PC-9 (cell line): ENCODE measurements around the gene ERC2. TPM values are rescaled to one million over a fixed set of nuclear protein-coding genes. Genes with fewer than 3 reads are reported as not detected.
"Not testable (repeated sequence)": the region's sequence is repeated elsewhere in the genome, so short reads cannot be mapped to it uniquely, and the experiment has no call there.

ENCODE experiments used
- Bru-seq: library from RNA; stranded (reverse); fragments of 400-500 nt; gene quantifications from one replicate; lab custom pipeline; 2021; lab: Mats Ljungman, UMichigan
- BruChase-seq, 2 experiments: library from RNA; stranded (reverse); fragments of 400-500 nt; gene quantifications; one replicate each; lab custom pipeline; 2021; lab: Mats Ljungman, UMichigan
- BruUV-seq: library from RNA; stranded (reverse); fragments of 400-500 nt; replicated peaks from 2 replicates; lab custom pipeline; 2021; lab: Mats Ljungman, UMichigan
- CTCF ChIA-PET: fragments of 300-600 bp; sonication (Branson Sonifier 250); formaldehyde crosslinking; loops from one replicate; lab custom pipeline; 2022; ENCODE audit warnings: antibody characterized with exemption; lab: Charles Lee
- POLR2A ChIA-PET: fragments of 300-600 bp; sonication (Branson Sonifier 250); formaldehyde crosslinking; loops from one replicate; lab custom pipeline; 2022; ENCODE audit warnings: antibody characterized with exemption; ENCODE audit not compliant: unreplicated experiment; lab: Charles Lee
- DNase-seq, 2 experiments: peaks; one replicate each; pipeline versions ENCODE4 v3.0.0 to v3.0.0-alpha.2; 2015 to 2022; ENCODE audit warnings: mixed read lengths in 1 of 2
- H2AFZ ChIP-seq: fragments of 200-600 bp; sonication (generic); 2 replicates; pipeline ENCODE4 v1.8.1; 2017; ENCODE audit warnings: antibody characterized with exemption
- H3F3A ChIP-seq: fragments of 200-600 bp; sonication (generic); 2 replicates; pipeline ENCODE4 v1.8.1; 2017; ENCODE audit warnings: antibody characterized with exemption, mild to moderate bottlenecking, low read depth; ENCODE audit not compliant: insufficient read depth
- H3K27ac ChIP-seq: fragments of 200-600 bp; sonication (generic); 2 replicates; pipeline ENCODE4 v1.6.1; 2016; ENCODE audit warnings: mixed run types
- H3K27me3 ChIP-seq: fragments of 200-600 bp; sonication (generic); 2 replicates; pipeline ENCODE4 v1.6.1; 2016; ENCODE audit warnings: low read depth, mixed run types; ENCODE audit not compliant: insufficient read depth
- H3K36me3 ChIP-seq: fragments of 200-600 bp; sonication (generic); 2 replicates; pipeline ENCODE4 v1.6.1; 2016; ENCODE audit warnings: low read depth, mixed run types
- H3K4me1 ChIP-seq: fragments of 200-600 bp; sonication (generic); replicated peaks from 2 replicates; pipeline ENCODE4 v1.6.1; 2016; ENCODE audit warnings: mixed run types; ENCODE audit not compliant: insufficient read depth
- H3K4me2 ChIP-seq: fragments of 200-600 bp; sonication (generic); 2 replicates; pipeline ENCODE4 v1.6.1; 2017; ENCODE audit warnings: mixed run types
- H3K4me3 ChIP-seq: fragments of 200-600 bp; sonication (generic); 2 replicates; pipeline ENCODE4 v1.6.1; 2016; ENCODE audit warnings: mixed run types
- H3K79me2 ChIP-seq: fragments of 200-600 bp; sonication (generic); 2 replicates; pipeline ENCODE4 v1.6.1; 2017; ENCODE audit warnings: low read depth, mixed run types
- H3K9me2 ChIP-seq: fragments of 200-600 bp; sonication (generic); 2 replicates; pipeline ENCODE4 v1.8.1; 2017; ENCODE audit warnings: mild to moderate bottlenecking; ENCODE audit not compliant: insufficient read depth
- H3K9me3 ChIP-seq: fragments of 200-600 bp; sonication (generic); 2 replicates; pipeline ENCODE4 v1.8.1; 2016; ENCODE audit warnings: low read depth; ENCODE audit not compliant: insufficient read depth
- H4K20me1 ChIP-seq: fragments of 200-600 bp; sonication (generic); 2 replicates; pipeline ENCODE4 v1.8.1; 2017; ENCODE audit not compliant: insufficient read depth
- EZH2 ChIP-seq: fragments of 200-600 bp; sonication (generic); IDR thresholded peaks from 2 replicates; pipeline ENCODE4 v1.8.0; 2017; ENCODE audit warnings: antibody characterized with exemption, low read depth
- intact Hi-C: fragments of 100-400 bp; cut with micrococcal nuclease; formaldehyde crosslinking; loops from one replicate; pipeline ENCODE4 v1.10.0; 2022; ENCODE audit not compliant: unreplicated experiment
- long read RNA-seq: library from polyadenylated mRNA; stranded (forward); transcript quantifications from one replicate; pipeline ENCODE4 v2.0.0, GENCODE V29; 2022
- total RNA-seq: library from RNA; stranded (reverse); gene quantifications from 2 replicates; pipeline ENCODE4 v1.2.3, GENCODE V29; 2021
- TF ChIP-seq, protein P1 (sequence below): fragments of 200-600 bp; sonication (generic); conservative IDR thresholded peaks from 2 replicates; pipeline ENCODE4 v1.6.1; 2017; ENCODE audit warnings: mixed run types, antibody characterized with exemption, mild to moderate bottlenecking, moderate library complexity

ERC2 gene
- total RNA-seq = 0.75 and 1.4 TPM in 2 replicates
- Bru-seq, nascent RNA = percentile 19 among the genes with signal in this experiment
- percentile 21 among the genes with signal in this experiment for BruChase-seq, experiment 1, labeled RNA remaining after a 2-hour chase
- BruChase-seq, experiment 2, labeled RNA remaining after a 6-hour chase = percentile 9 among the genes with signal in this experiment
- long read RNA-seq, partial matches to known transcripts = 2 of 14 reads
- long read RNA-seq, other reads (novel, unspliced or antisense) = 12 of 14 reads

DNA sequence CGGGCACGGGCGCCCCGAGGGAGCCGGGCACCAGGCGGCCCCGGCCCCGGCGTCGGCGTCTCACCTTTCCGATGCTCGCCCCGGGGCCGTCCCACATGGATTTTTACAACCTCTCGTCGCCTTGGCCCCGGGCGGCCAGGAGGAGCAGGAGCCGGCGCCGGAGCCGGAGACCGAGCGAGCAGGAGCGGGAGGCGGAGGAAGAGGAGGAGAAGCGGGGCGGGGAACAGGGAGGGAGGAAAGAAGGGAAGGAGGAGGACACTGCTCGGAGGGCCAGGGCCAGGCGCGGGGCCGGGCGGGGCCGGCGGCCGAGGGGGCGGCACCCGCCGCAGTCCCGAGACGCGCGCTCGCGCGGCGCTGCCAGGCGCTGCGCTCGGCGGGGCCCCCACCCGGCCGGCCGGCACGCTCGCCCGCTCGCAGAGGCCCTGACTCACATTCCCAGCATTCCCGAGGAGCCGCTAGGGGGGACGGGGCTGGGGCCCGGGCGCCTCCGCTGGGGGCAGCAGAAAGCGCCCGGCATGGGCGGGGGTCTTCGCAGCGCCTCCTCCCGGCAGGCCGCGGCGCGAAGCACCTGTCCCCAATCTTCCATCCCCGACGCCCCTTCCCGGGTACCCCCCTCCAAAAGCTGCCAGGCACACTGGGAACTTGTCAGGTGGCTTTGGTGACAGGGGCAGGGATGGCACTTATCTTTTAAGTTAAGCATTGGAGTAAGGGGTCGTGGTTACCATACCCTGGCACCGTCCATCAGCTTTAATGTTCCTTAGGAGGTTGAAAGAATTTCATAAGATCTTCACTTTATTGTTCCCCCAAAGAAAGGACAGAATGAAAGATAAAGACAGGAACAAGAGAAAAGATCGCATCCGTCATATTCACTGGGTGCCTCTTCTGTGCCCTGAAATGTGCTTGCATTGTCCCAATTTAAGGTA is at the start of gene ERC2:
TSS of gene ERC2 (minus strand) at position 284 of the 923 bp plus-strand sequence.
- ChIA-PET CTCF (interaction anchor here (0.7 kb wide), 1 partner anchor 805 kb away, joined by 3 read pairs; no protein-coding TSS in a partner anchor), POLR2A (no interaction called here)
- Histone ChIP-seq H3K36me3 (no peaks in the 10 kb centered on the region), H3K4me1 (no peaks in the 10 kb centered on the region), H3K27ac (no peak within 1 kb of the TSS), H3F3A (no peaks in the 10 kb centered on the region), H3K27me3 (peaks cover 8% of the 10 kb centered on the region; the same call in 1 of the 2 replicates), H4K20me1 (no peaks in the 10 kb centered on the region), H3K9me3 (no peaks in the 10 kb centered on the region), H3K79me2 (no peaks in the 10 kb centered on the region), H2AFZ (no peak within 1 kb of the TSS), H3K4me2 (no peak within 1 kb of the TSS), H3K4me3 (no peak within 1 kb of the TSS), H3K9me2 (no peaks in the 10 kb centered on the region)
- TF ChIP-seq EZH2 = no peak
- TF ChIP-seq, protein P1, sequence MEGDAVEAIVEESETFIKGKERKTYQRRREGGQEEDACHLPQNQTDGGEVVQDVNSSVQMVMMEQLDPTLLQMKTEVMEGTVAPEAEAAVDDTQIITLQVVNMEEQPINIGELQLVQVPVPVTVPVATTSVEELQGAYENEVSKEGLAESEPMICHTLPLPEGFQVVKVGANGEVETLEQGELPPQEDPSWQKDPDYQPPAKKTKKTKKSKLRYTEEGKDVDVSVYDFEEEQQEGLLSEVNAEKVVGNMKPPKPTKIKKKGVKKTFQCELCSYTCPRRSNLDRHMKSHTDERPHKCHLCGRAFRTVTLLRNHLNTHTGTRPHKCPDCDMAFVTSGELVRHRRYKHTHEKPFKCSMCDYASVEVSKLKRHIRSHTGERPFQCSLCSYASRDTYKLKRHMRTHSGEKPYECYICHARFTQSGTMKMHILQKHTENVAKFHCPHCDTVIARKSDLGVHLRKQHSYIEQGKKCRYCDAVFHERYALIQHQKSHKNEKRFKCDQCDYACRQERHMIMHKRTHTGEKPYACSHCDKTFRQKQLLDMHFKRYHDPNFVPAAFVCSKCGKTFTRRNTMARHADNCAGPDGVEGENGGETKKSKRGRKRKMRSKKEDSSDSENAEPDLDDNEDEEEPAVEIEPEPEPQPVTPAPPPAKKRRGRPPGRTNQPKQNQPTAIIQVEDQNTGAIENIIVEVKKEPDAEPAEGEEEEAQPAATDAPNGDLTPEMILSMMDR = no peak
- DNase-seq = no peak
- intact Hi-C loops = no loop called here
- no TSS peak for BruUV-seq

DNA sequence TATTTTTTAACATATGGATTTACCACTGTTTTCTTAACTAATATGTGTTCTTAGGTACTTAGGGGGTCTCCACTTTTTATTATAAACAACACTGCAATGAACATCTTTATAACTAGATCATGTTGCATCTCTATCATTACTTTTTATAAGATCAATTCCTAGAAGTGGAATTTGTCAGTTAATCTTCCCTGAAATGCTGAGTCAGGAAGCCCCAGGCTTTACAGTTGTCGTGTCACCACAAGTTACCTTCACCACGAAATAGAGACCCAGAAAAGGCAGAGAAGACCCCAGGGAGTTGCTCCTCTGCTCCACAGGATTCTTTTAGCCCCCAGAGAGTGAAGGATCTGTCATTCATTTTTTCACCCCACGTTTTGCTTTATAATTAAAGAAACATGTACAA is 34.5 kb upstream of the ERC2 start:
- TF ChIP-seq EZH2 = no peak
- TF ChIP-seq, protein P1 = no peak
- ChIA-PET CTCF (no interaction called here), POLR2A (no interaction called here)
- Histone ChIP-seq H3F3A (no peaks in the 10 kb centered on the region), H3K4me1 (no peaks in the 10 kb centered on the region), H3K4me3 (no peak overlapping the region), H3K79me2 (no peaks in the 10 kb centered on the region), H3K9me2 (no peaks in the 10 kb centered on the region), H3K27ac (no peak overlapping the region), H4K20me1 (no peaks in the 10 kb centered on the region), H3K4me2 (no peak overlapping the region), H3K9me3 (no peaks in the 10 kb centered on the region), H2AFZ (no peak overlapping the region), H3K27me3 (peaks cover 33% of the 10 kb centered on the region), H3K36me3 (no peaks in the 10 kb centered on the region)
- no TSS peak for BruUV-seq
- intact Hi-C loops = no loop called here
- no peak for DNase-seq

DNA sequence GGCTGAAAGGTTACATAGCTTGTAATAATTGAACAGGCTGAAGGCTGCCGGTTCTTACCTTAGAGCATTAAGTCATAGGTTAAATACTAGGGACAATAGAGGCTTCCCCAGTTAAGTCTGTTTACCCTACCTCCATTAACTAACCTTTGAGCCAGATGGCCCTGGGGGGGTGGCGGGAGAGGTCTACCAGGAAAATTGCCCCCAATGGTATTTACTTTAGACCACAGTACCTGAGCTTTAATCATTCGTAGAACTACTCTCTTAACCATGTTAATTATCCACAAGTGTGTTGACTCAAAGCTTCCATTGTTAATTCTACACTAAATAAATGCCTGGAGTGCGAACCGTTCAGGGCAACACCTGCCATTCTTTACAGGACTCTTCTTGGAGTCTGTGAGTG is 28.1 kb upstream of the ERC2 start:
- BruUV-seq, H3K4me1 ChIP-seq, H4K20me1 ChIP-seq, H3K79me2 ChIP-seq, H3K27ac ChIP-seq, H3F3A ChIP-seq, DNase-seq, H3K9me2 ChIP-seq, H3K4me3 ChIP-seq, CTCF ChIA-PET, H2AFZ ChIP-seq, H3K36me3 ChIP-seq, H3K4me2 ChIP-seq, H3K9me3 ChIP-seq: not testable (repeated sequence)
- intact Hi-C loops = loop anchor here (10.0 kb wide), 1 partner anchor 488 kb away; no protein-coding TSS in a partner anchor
- peaks cover 26% of the 10 kb centered on the region for H3K27me3 ChIP-seq
- POLR2A ChIA-PET = interaction anchor here (0.6 kb wide), 1 partner anchor 667 kb away, joined by 7 read pairs; no protein-coding TSS in a partner anchor
